GM19193 (cell line): ENCODE measurements around the gene C8A.

Experiments used
- POLR2A ChIP-seq: IDR thresholded peaks from 4 replicates; pipeline ENCODE4 v1.6.1; 2011; ENCODE audit not compliant: insufficient read depth, insufficient read length; ENCODE audit errors: extremely low read depth

C8A gene

GRCh38 chr1:56863265-56863992 is 8.8 kb downstream of the C8A start:
- TF ChIP-seq POLR2A, result no peak

- no peak for TF ChIP-seq POLR2A
These were observed 9.8 kb downstream of the C8A start for GRCh38 chr1:56864430-56864829.

- no peak for TF ChIP-seq POLR2A
These were observed 12.1 kb downstream of the C8A start for GRCh38 chr1:56866656-56867055.

- TF ChIP-seq POLR2A, result no peak
These were observed 12.9 kb downstream of the C8A start for GRCh38 chr1:56867491-56867890.

- TF ChIP-seq POLR2A, result no peak
These were observed 14.2 kb downstream of the C8A start for GRCh38 chr1:56868761-56869160.

- TF ChIP-seq POLR2A, result no peak
These were observed 18.0 kb downstream of the C8A start for GRCh38 chr1:56872597-56872996.

GRCh38 chr1:56873213-56873612 is 18.6 kb downstream of the C8A start:
- no peak for TF ChIP-seq POLR2A

GRCh38 chr1:56874689-56875088 is 20.1 kb downstream of the C8A start:
- no peak for TF ChIP-seq POLR2A

GRCh38 chr1:56877973-56878372 is 23.4 kb downstream of the C8A start:
- no peak for TF ChIP-seq POLR2A

- TF ChIP-seq POLR2A, result no peak
These were observed 26.2 kb downstream of the C8A start for GRCh38 chr1:56880774-56881173.

- TF ChIP-seq POLR2A, result no peak
These were observed 26.8 kb downstream of the C8A start for GRCh38 chr1:56881417-56881816.

- no peak for TF ChIP-seq POLR2A
These were observed 35.6 kb downstream of the C8A start for GRCh38 chr1:56890229-56890628.

GRCh38 chr1:56894014-56894413 is 39.4 kb downstream of the C8A start:
- no peak for TF ChIP-seq POLR2A

GRCh38 chr1:56897150-56898004 is 42.8 kb downstream of the C8A start:
- no peak for TF ChIP-seq POLR2A

- no peak for TF ChIP-seq POLR2A
These were observed 43.4 kb downstream of the C8A start for GRCh38 chr1:56898005-56898373.

- no peak for TF ChIP-seq POLR2A
These were observed 44.3 kb downstream of the C8A start for GRCh38 chr1:56898879-56899278.
